ENCODE results near the gene WDR41. TPM values are rescaled to one million over a fixed set of nuclear protein-coding genes. Genes with fewer than 3 reads are reported as not detected.

The WDR41 gene
- total and polyA plus RNA-seq, 2 of the 4 experiments (the other 2 are of a cell fraction), result 38.1 to 72.1 TPM

DNA sequence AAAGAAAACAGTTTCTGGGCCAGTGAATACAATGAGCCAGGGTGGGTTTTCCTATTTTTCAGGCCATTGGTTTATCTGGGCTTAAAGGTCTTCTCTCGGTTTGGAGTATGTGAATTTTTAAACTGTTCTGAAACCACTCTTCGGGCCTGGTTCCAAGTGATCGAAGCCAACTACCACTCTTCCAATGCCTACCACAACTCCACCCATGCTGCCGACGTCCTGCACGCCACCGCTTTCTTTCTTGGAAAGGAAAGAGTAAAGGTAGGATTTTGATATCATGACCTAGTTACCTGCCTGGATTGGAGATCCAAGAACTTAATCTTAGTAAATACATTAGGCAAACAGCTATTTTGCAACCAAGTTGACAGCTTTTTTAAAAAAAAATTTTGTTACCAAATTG lies 79.1 kb downstream of the WDR41 start:
- no peak overlapping the region for H3K56ac ChIP-seq (ENCODE audit: extremely low read depth, insufficient read depth, low read length)
- no peak for ATAC-seq (ENCODE audit: low read depth)
- H3K4ac ChIP-seq (ENCODE audit: low read depth, low read length), result no peak overlapping the region
- H2BK5ac ChIP-seq (ENCODE audit: low read depth, low read length, poor library complexity, severe bottlenecking), result no peak overlapping the region
- no peak overlapping the region for H3K18ac ChIP-seq (ENCODE audit: low read depth, low read length)
- in situ Hi-C loops (cut with MboI; ENCODE audit: low sequenced_read_pairs), result no loop called here
- ChIA-PET POLR2A (ENCODE audit: unreplicated experiment) (no interaction called here), CTCF (no interaction called here)
- H3K27me3 ChIP-seq (ENCODE audit: control insufficient read depth, insufficient read depth, low read length), result peaks cover 10% of the 10 kb centered on the region
- no peak overlapping the region for H2BK120ac ChIP-seq (ENCODE audit: low read depth, low read length)
- no peak overlapping the region for H3K9ac ChIP-seq (ENCODE audit: low read depth, low read length)
- H3K36me3 ChIP-seq (ENCODE audit: control insufficient read depth, insufficient read depth, low read length), result no peaks in the 10 kb centered on the region
- no peak overlapping the region for H2AK5ac ChIP-seq (ENCODE audit: low read depth, low read length)
- H4K8ac ChIP-seq (ENCODE audit: low read depth in 2 of 2, low read length in 2 of 2), result no peak overlapping the region
- TF ChIP-seq, protein P1, sequence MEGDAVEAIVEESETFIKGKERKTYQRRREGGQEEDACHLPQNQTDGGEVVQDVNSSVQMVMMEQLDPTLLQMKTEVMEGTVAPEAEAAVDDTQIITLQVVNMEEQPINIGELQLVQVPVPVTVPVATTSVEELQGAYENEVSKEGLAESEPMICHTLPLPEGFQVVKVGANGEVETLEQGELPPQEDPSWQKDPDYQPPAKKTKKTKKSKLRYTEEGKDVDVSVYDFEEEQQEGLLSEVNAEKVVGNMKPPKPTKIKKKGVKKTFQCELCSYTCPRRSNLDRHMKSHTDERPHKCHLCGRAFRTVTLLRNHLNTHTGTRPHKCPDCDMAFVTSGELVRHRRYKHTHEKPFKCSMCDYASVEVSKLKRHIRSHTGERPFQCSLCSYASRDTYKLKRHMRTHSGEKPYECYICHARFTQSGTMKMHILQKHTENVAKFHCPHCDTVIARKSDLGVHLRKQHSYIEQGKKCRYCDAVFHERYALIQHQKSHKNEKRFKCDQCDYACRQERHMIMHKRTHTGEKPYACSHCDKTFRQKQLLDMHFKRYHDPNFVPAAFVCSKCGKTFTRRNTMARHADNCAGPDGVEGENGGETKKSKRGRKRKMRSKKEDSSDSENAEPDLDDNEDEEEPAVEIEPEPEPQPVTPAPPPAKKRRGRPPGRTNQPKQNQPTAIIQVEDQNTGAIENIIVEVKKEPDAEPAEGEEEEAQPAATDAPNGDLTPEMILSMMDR (conservative IDR thresholded peaks at IDR 0.05; ENCODE audit: low read depth, low read length), result no peak
- TF ChIP-seq, protein P2, sequence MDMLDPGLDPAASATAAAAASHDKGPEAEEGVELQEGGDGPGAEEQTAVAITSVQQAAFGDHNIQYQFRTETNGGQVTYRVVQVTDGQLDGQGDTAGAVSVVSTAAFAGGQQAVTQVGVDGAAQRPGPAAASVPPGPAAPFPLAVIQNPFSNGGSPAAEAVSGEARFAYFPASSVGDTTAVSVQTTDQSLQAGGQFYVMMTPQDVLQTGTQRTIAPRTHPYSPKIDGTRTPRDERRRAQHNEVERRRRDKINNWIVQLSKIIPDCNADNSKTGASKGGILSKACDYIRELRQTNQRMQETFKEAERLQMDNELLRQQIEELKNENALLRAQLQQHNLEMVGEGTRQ (IDR thresholded peaks at IDR 0.05; ENCODE audit: low read depth, low read length), result no peak
- TF ChIP-seq RAD21 (IDR thresholded peaks at IDR 0.05; ENCODE audit: low read length) (no peak), POLR2A (IDR thresholded peaks at IDR 0.05; ENCODE audit: low read depth, low read length) (no peak), RFX5 (IDR thresholded peaks at IDR 0.05; ENCODE audit: low read depth, low read length) (no peak), MXI1 (IDR thresholded peaks at IDR 0.05; ENCODE audit: borderline replicate concordance, low read depth, low read length) (no peak), FOS (IDR thresholded peaks at IDR 0.05; ENCODE audit: low read depth, low read length) (no peak), CHD1 (IDR thresholded peaks at IDR 0.05; ENCODE audit: low read depth, low read length) (no peak), MAFK (IDR thresholded peaks at IDR 0.05; ENCODE audit: low read depth, low read length) (no peak), CEBPB (IDR thresholded peaks at IDR 0.05; ENCODE audit: low read depth, low read length) (no peak), MAZ (IDR thresholded peaks at IDR 0.05; ENCODE audit: borderline replicate concordance, low read depth, low read length) (no peak), SMC3 (IDR thresholded peaks at IDR 0.05; ENCODE audit: low read depth, low read length) (no peak), RCOR1 (IDR thresholded peaks at IDR 0.05; ENCODE audit: insufficient replicate concordance, low read length) (no peak), NFE2L2 (IDR thresholded peaks at IDR 0.05; ENCODE audit: low read depth, low read length) (no peak), BHLHE40 (IDR thresholded peaks at IDR 0.05; ENCODE audit: low read depth, low read length) (no peak)
- TF ChIP-seq, protein P3, sequence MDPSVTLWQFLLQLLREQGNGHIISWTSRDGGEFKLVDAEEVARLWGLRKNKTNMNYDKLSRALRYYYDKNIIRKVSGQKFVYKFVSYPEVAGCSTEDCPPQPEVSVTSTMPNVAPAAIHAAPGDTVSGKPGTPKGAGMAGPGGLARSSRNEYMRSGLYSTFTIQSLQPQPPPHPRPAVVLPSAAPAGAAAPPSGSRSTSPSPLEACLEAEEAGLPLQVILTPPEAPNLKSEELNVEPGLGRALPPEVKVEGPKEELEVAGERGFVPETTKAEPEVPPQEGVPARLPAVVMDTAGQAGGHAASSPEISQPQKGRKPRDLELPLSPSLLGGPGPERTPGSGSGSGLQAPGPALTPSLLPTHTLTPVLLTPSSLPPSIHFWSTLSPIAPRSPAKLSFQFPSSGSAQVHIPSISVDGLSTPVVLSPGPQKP (IDR thresholded peaks at IDR 0.05; ENCODE audit: borderline replicate concordance, low read depth, low read length), result no peak
- intact Hi-C loops (cut with micrococcal nuclease), result no loop called here
- no peaks in the 10 kb centered on the region for H3K79me1 ChIP-seq (ENCODE audit: low read depth in 1 of 2, low read length in 2 of 2)
- WGBS, 2 experiments (ENCODE audit: extremely low coverage in 2 of 2, insufficient read length in 1 of 2), result no CpG with 5 or more reads among the region's 7 CpGs
- no peaks in the 10 kb centered on the region; the same call in 1 of the 2 replicates for H3K4me1 ChIP-seq (ENCODE audit: control insufficient read depth, insufficient read depth, low read length)
- H2BK15ac ChIP-seq (ENCODE audit: low read depth, low read length), result no peak overlapping the region
- no peak overlapping the region for H3K14ac ChIP-seq (replicated peaks; ENCODE audit: low read depth, low read length)
- no peak overlapping the region for H3K4me2 ChIP-seq (ENCODE audit: low read depth, low read length)
- no peak overlapping the region for H2AFZ ChIP-seq (replicated peaks; ENCODE audit: low read length, poor library complexity)
- H4K91ac ChIP-seq (ENCODE audit: insufficient read depth, low read depth, low read length), result no peak overlapping the region
- H3K9me1 ChIP-seq (ENCODE audit: insufficient read depth, low read length), result 0 out of 2 replicates have a peak, but pooled peaks cover 5% of the 10 kb centered on the region
- no peak overlapping the region for H3K4me3 ChIP-seq (ENCODE audit: insufficient read depth, low read depth, low read length)
- H4K5ac ChIP-seq (ENCODE audit: low read depth, low read length), result no peak overlapping the region
- no peak overlapping the region for H2AK9ac ChIP-seq (replicated peaks; ENCODE audit: low read depth, low read length, poor library complexity)
- DNase-seq, result no peak
- no peak overlapping the region for H3K23ac ChIP-seq (ENCODE audit: low read depth, low read length)
- dilution Hi-C loops (cut with HindIII; ENCODE audit: low sequenced_read_pairs, unreplicated experiment), result no loop called here
- no peaks in the 10 kb centered on the region for H4K20me1 ChIP-seq (ENCODE audit: insufficient read depth, low read length)
- no TSS peak for BruUV-seq (replicated peaks)
- no peak overlapping the region for H3K27ac ChIP-seq (ENCODE audit: insufficient read depth, low read length)
- no peaks in the 10 kb centered on the region for H3K9me3 ChIP-seq (ENCODE audit: control insufficient read depth, insufficient read depth, low read length)
- H2BK20ac ChIP-seq (ENCODE audit: low read depth, low read length), result no peak overlapping the region

Measured in IMR-90 (cell line).